ENCODE results near the gene NALF2. TPM values are rescaled to one million over a fixed set of nuclear protein-coding genes. Genes with fewer than 3 reads are reported as not detected.
A peak's percentile ranks its signal among the peaks of the same experiment; 100 is the strongest.

The NALF2 gene
- not detected for polyA plus RNA-seq (2013, experiment 1 of 2; ENCODE audit: insufficient read length)
- 0.02 TPM for polyA plus RNA-seq (2013, experiment 2 of 2; ENCODE audit: insufficient read length)

GRCh38 chrX:69503782-69504625, at the start of gene NALF2:
Gene NALF2, plus strand, starts transcription at chrX:69504326. Its CDS starts 957 bp downstream, at chrX:69505283.
- DNase-seq: peak; percentile 29

- DNase-seq: no peak
Observed at GRCh38 chrX:69457756-69458155, 46.4 kb upstream of the NALF2 start.

GRCh38 chrX:69466546-69466945, 37.6 kb upstream of the NALF2 start:
- no peak for DNase-seq

GRCh38 chrX:69469975-69470374, 34.2 kb upstream of the NALF2 start:
- no peak for DNase-seq

GRCh38 chrX:69489625-69490024, 14.5 kb upstream of the NALF2 start:
- no peak for DNase-seq

GRCh38 chrX:69493193-69493592, 10.9 kb upstream of the NALF2 start:
- DNase-seq: no peak

GRCh38 chrX:69493766-69494165, 10.4 kb upstream of the NALF2 start:
- no peak for DNase-seq

- DNase-seq: no peak
Observed at GRCh38 chrX:69496183-69496582, 7.9 kb upstream of the NALF2 start.

- no peak for DNase-seq
Observed at GRCh38 chrX:69501429-69501828, 2.7 kb upstream of the NALF2 start.

GRCh38 chrX:69503228-69503781, 821 bp upstream of the NALF2 start:
- DNase-seq: no peak

- DNase-seq: no peak
Observed at GRCh38 chrX:69504626-69505612, 793 bp downstream of the NALF2 start.

- no peak for DNase-seq
Observed at GRCh38 chrX:69505772-69506616, 1.9 kb downstream of the NALF2 start.

GRCh38 chrX:69506617-69507499, 2.7 kb downstream of the NALF2 start:
- DNase-seq: no peak

- no peak for DNase-seq
Observed at GRCh38 chrX:69507500-69507789, 3.3 kb downstream of the NALF2 start.

- DNase-seq: no peak
Observed at GRCh38 chrX:69508610-69509009, 4.5 kb downstream of the NALF2 start.

- no peak for DNase-seq
Observed at GRCh38 chrX:69510137-69510715, 6.1 kb downstream of the NALF2 start.

- DNase-seq: no peak
Observed at GRCh38 chrX:69510914-69511513, 6.9 kb downstream of the NALF2 start.

- DNase-seq: no peak
Observed at GRCh38 chrX:69522052-69522451, 17.9 kb downstream of the NALF2 start.

- DNase-seq: no peak
Observed at GRCh38 chrX:69523314-69523713, 19.2 kb downstream of the NALF2 start.

- DNase-seq: no peak
Observed at GRCh38 chrX:69524781-69525363, 20.7 kb downstream of the NALF2 start.
